K562 (cell line): ENCODE measurements around the gene BNIP5. TPM values are rescaled to one million over a fixed set of nuclear protein-coding genes. Genes with fewer than 3 reads are reported as not detected.

Experiments used
- CBX8 ChIP-seq: fragments of 200-600 bp; sonication (generic); IDR thresholded peaks from 2 replicates; pipeline ENCODE4 v1.6.1; 2012; ENCODE audit warnings: borderline replicate concordance, mixed run types, low read depth, mild to moderate bottlenecking, moderate library complexity, mixed read lengths, low read length, control low read depth, inconsistent platforms; ENCODE audit not compliant: poor library complexity, severe bottlenecking; ENCODE audit errors: extremely low read depth
- L3MBTL2 ChIP-seq: fragments of 450-650 bp; IDR thresholded peaks from 2 replicates; pipeline ENCODE4 v1.6.1; 2016; ENCODE audit warnings: mild to moderate bottlenecking, moderate library complexity
- MBD1 ChIP-seq: fragments of 250-450 bp; sonication (Bioruptor Pico); IDR thresholded peaks from 2 replicates; pipeline ENCODE4 v1.8.0; 2022; ENCODE audit warnings: inconsistent platforms
- NCOA6 ChIP-seq: fragments of 450-650 bp; IDR thresholded peaks from 2 replicates; pipeline ENCODE4 v1.6.1; 2017; ENCODE audit warnings: mild to moderate bottlenecking
- PRPF4 ChIP-seq: fragments of 200-400 bp; formaldehyde crosslinking; IDR thresholded peaks from one replicate; pipeline ENCODE4 v1.6.1; 2017; ENCODE audit warnings: low read length, low read depth, mild to moderate bottlenecking; ENCODE audit not compliant: insufficient read depth, poor library complexity, severe bottlenecking
- THAP12 ChIP-seq: fragments of 250-450 bp; sonication (Bioruptor Pico); IDR thresholded peaks from 2 replicates; pipeline ENCODE4 v1.9.0; 2021; ENCODE audit warnings: mild to moderate bottlenecking, inconsistent platforms
- THAP7 ChIP-seq: fragments of 250-450 bp; sonication (Bioruptor Pico); IDR thresholded peaks from 2 replicates; pipeline ENCODE4 v1.5.0; 2021
- ZBTB33 ChIP-seq: sonication (generic); formaldehyde crosslinking; IDR thresholded peaks from 2 replicates; pipeline ENCODE4 v1.8.1; 2023; ENCODE audit warnings: mild to moderate bottlenecking, missing genetic modification reagents
- ZNF12 ChIP-seq: sonication (generic); formaldehyde crosslinking; IDR thresholded peaks from 2 replicates; pipeline ENCODE4 v1.4.0; 2020; ENCODE audit warnings: mild to moderate bottlenecking, missing genetic modification reagents
- ZNF41 ChIP-seq: fragments of 250-450 bp; sonication (Bioruptor Pico); conservative IDR thresholded peaks from 2 replicates; pipeline ENCODE4 v1.4.0; 2020; ENCODE audit warnings: mild to moderate bottlenecking
- ZNF785 ChIP-seq: fragments of 250-450 bp; sonication (Bioruptor Pico); IDR thresholded peaks from 2 replicates; pipeline ENCODE4 v1.4.0; 2020; ENCODE audit warnings: mild to moderate bottlenecking
- ZZZ3 ChIP-seq: fragments of 450-650 bp; IDR thresholded peaks from 2 replicates; pipeline ENCODE4 v1.6.1; 2016; ENCODE audit warnings: antibody characterized with exemption, mild to moderate bottlenecking, moderate library complexity
- polyA plus RNA-seq, 8 experiments: library from polyadenylated mRNA; depleted of rRNA in 4 of 8; stranded (reverse) in 5 of 8; unstranded in 3 of 8; fragments of >200 nt; fragmentation: Nextera tagmentation in 2 of 8; fragmentation: Illumina TruSeq in 1 of 8; extraction: Ambion mirVana in 2 of 8; extraction: Trizol in 1 of 8; gene quantifications; 2 replicates each; pipeline versions ENCODE4 v1.2.1 to v1.2.3, GENCODE V29; 2011 to 2014; ENCODE audit warnings: inconsistent platforms in 1 of 8, missing spikeins in 1 of 8
- total RNA-seq, 7 experiments: library from RNA; depleted of rRNA in 6 of 7; stranded (reverse); fragments of >200 nt in 6 of 7; fragmentation: Illumina TruSeq in 2 of 7; extraction: Trizol in 2 of 7; gene quantifications; 2 replicates each; pipeline versions ENCODE4 v1.2.1 to v1.2.3, GENCODE V29; 2011 to 2021; ENCODE audit warnings: low replicate concordance in 1 of 7
- TF ChIP-seq, protein P1 (sequence below): fragments of 250-450 bp; sonication (Bioruptor Pico); IDR thresholded peaks from 2 replicates; pipeline ENCODE4 v1.4.0; 2020
- TF ChIP-seq, protein P2 (sequence below): fragments of 450-650 bp; IDR thresholded peaks from 2 replicates; pipeline ENCODE4 v1.7.0; 2016; ENCODE audit warnings: borderline replicate concordance

Gene BNIP5
- total and polyA plus RNA-seq, 9 of the 15 experiments (the other 6 are each of a cell fraction or from before 2014, with no cell fraction given), result not detected

GRCh38 chr6:36340618-36341454 lies 4.1 kb upstream of the BNIP5 start (continued):
- no peak for TF ChIP-seq THAP12 (CRISPR knock-in tag)
- TF ChIP-seq, protein P1, sequence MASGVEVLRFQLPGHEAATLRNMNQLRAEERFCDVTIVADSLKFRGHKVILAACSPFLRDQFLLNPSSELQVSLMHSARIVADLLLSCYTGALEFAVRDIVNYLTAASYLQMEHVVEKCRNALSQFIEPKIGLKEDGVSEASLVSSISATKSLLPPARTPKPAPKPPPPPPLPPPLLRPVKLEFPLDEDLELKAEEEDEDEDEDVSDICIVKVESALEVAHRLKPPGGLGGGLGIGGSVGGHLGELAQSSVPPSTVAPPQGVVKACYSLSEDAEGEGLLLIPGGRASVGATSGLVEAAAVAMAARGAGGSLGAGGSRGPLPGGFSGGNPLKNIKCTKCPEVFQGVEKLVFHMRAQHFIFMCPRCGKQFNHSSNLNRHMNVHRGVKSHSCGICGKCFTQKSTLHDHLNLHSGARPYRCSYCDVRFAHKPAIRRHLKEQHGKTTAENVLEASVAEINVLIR, result no peak
- TF ChIP-seq ZZZ3, result no peak
- TF ChIP-seq ZNF12 (CRISPR knock-in tag), result no peak
- TF ChIP-seq ZNF785, result no peak
- no peak for TF ChIP-seq PRPF4
- TF ChIP-seq, protein P2, sequence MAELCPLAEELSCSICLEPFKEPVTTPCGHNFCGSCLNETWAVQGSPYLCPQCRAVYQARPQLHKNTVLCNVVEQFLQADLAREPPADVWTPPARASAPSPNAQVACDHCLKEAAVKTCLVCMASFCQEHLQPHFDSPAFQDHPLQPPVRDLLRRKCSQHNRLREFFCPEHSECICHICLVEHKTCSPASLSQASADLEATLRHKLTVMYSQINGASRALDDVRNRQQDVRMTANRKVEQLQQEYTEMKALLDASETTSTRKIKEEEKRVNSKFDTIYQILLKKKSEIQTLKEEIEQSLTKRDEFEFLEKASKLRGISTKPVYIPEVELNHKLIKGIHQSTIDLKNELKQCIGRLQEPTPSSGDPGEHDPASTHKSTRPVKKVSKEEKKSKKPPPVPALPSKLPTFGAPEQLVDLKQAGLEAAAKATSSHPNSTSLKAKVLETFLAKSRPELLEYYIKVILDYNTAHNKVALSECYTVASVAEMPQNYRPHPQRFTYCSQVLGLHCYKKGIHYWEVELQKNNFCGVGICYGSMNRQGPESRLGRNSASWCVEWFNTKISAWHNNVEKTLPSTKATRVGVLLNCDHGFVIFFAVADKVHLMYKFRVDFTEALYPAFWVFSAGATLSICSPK, result no peak
- TF ChIP-seq MBD1 (CRISPR knock-in tag), result no peak
- TF ChIP-seq THAP7 (CRISPR knock-in tag), result no peak
- no peak for TF ChIP-seq ZNF41 (CRISPR knock-in tag)
- peak; percentile 97 for TF ChIP-seq L3MBTL2
- TF ChIP-seq ZBTB33, result peak; percentile 41; the same call in 1 of the 2 replicates
- no peak for TF ChIP-seq NCOA6
- TF ChIP-seq CBX8, result no peak
